GM13976 (cell line): ENCODE data around the gene CRHR2.

Experiments used
- DNase-seq: peaks from one replicate; pipeline ENCODE4 v3.0.0; 2012; ENCODE audit warnings: low spot score
- CTCF ChIP-seq: IDR thresholded peaks from 2 replicates; pipeline ENCODE4 v1.5.1; 2012; ENCODE audit warnings: borderline replicate concordance, mild to moderate bottlenecking; ENCODE audit not compliant: insufficient read depth; ENCODE audit errors: extremely low read depth, missing control alignments, control extremely low read depth
- in situ Hi-C: fragments of 300-500 bp; cut with MboI; formaldehyde crosslinking; loops from one replicate; pipeline ENCODE4 v1.12.0; 2022; ENCODE audit warnings: low sequenced_read_pairs, mixed read lengths, inconsistent platforms; ENCODE audit not compliant: unreplicated experiment

Gene CRHR2

DNA sequence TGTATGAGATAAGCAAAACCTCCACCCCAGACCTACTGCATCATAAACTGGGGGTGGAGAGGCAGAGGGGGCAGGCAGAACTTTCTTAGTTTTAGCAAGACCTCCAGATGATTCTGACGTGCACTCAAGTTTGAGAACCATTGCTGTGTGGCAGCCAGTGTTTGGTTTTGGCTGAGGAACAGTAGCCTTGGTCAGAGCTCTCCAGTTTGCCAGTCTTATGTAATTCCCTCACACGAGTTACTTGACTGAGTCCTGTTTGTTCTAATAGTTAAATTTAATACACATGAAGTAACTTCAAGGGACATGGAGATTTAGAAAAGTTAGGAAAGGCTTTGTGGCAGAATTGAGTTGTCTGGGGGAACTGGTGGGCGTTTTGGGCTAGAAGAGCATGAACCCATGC is 49.0 kb downstream of the CRHR2 start:
- no peak for DNase-seq
- TF ChIP-seq CTCF, result no peak
- in situ Hi-C loops, result no loop called here

DNA sequence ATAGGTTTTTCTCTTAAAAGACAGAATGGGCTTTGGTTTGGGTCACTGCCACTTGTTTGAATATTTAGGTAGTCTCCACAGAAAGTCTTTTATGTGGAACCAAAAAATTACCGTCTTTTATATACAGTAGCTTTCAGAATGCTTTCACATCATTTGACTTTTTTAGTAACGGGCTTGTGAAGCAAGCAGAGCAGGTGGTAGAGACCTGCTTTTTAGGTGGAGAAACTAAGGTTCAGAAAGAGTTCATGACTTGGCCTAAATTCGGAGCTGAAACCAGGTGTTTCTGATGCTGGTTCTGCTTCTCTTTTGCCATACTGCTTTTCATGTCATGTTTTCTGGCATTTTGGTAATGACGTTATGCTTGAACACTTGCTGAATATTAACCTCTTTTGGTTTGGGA is 51.3 kb downstream of the CRHR2 start:
- TF ChIP-seq CTCF, result no peak
- DNase-seq, result no peak
- in situ Hi-C loops, result no loop called here

DNA sequence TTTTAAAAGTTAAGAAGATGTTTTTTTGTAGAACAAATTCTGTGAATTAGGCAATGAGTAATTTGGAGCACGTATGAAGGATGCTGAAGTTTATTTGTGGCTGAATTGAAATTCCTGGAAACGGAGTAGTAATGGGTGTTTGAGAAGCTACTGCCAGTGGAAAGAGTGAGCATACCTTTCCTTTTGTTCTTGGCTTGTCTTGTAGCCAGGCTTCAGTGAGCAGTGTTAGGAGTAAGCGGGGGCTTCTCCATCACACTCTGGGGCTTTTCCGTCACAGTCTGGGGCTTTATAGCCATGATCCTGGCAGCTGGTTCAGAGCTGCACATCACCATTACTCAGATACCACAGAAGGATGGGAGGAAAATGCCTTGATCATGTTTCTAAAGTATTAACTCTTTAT is 55.2 kb downstream of the CRHR2 start:
- no peak for DNase-seq
- TF ChIP-seq CTCF, result no peak
- in situ Hi-C loops, result no loop called here

GRCh38 chr7:30625283-30625682 is 57.0 kb downstream of the CRHR2 start:
- in situ Hi-C loops, result no loop called here
- TF ChIP-seq CTCF, result no peak

GRCh38 chr7:30618961-30619360 is 63.3 kb downstream of the CRHR2 start:
- no peak for DNase-seq
- no peak for TF ChIP-seq CTCF
- in situ Hi-C loops, result no loop called here

More at GRCh38 chr7:30625283-30625682, 57.0 kb downstream of the CRHR2 start:
- DNase-seq, result no peak

DNA sequence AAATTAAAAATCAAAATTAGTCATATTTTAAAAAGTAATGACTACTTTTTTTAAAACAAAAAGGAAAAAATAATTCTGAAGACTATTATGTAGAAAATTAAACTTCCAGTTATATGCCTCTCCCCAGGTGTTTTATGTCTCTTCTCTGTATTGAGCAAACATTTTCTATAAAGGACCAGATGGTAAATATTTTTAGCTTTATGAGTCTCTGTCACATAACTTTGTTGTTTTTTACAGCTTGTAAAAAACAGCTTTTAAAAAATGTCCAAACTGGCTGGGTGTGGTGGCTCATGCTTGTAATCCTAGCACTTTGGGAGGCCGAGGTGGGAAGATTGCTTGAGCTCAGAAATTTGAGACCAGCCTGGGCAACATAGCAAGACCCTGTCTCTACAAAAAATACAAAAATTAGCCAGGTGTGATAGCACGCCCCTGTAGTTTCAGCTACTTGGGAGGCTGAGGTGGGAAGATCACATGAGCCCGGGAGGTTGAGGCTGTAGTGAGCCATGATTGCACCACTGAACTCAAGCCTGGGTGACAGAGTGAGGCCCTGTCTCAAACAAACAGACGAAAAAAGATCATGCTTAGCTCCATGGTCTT is 64.1 kb downstream of the CRHR2 start:
- no peak for TF ChIP-seq CTCF
- DNase-seq, result no peak
- in situ Hi-C loops, result no loop called here
